ENCODE results near the gene AHNAK2.

GRCh38 chr14:104996483-104996882 lies 18.3 kb upstream of the AHNAK2 start:
- TF ChIP-seq STAT5A (IDR thresholded peaks at IDR 0.05; ENCODE audit: borderline replicate concordance, low read length) (no peak), ADNP (tag; IDR thresholded peaks at IDR 0.05) (no peak), ZNF280A (IDR thresholded peaks at IDR 0.05; ENCODE audit: low read depth, partially characterized antibody) (no peak), HEY1 (CRISPR knock-in tag; IDR thresholded peaks at IDR 0.05; ENCODE audit: borderline replicate concordance) (no peak), EP300 (IDR thresholded peaks at IDR 0.05; ENCODE audit: low read length) (no peak), FOXK1 (CRISPR knock-in tag; IDR thresholded peaks at IDR 0.05; ENCODE audit: borderline replicate concordance) (no peak), MLX (CRISPR knock-in tag; conservative IDR thresholded peaks at IDR 0.05) (no peak), ARID3B (CRISPR knock-in tag; IDR thresholded peaks at IDR 0.05; ENCODE audit: borderline replicate concordance) (no peak), ATF7 (IDR thresholded peaks at IDR 0.05) (no peak), SIN3B (IDR thresholded peaks at IDR 0.05; ENCODE audit: low read depth) (no peak), ZNF24 (IDR thresholded peaks at IDR 0.05) (no peak), ESRRA (IDR thresholded peaks at IDR 0.05; ENCODE audit: borderline replicate concordance, low read depth) (no peak), ZNF408 (CRISPR knock-in tag; IDR thresholded peaks at IDR 0.05; ENCODE audit: low read depth) (no peak)

All from K562 (cell line).